ENCODE results near the gene BCL11B.

DNA sequence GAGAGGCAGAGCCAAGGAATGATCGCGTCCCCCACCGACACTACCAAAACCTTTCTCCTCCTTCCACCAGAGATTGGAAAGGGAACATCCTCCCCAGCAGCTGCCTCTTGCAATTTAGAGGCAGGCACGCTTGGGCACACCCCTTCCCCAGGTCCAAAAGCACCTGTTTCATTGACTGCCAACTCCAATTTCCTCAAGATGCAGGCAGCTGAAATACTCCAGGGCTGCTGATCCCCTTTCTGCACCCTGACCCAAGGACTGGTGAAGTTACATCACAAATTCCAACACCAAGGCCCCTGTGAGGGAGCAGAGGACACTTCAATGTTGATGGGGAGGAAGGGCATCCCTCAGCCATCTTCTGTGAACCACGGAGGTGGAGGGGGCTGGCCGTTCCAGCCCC lies 33.8 kb downstream of the BCL11B start:
- TF ChIP-seq SMC3 (conservative IDR thresholded peaks at IDR 0.05; ENCODE audit: insufficient read depth, low read depth, low read length), result no peak
- TF ChIP-seq CCAR2 (IDR thresholded peaks at IDR 0.05; ENCODE audit: low read depth, low read length), result no peak
- no peak for TF ChIP-seq U2AF2 (optimal IDR thresholded peaks at IDR 0.05; ENCODE audit: low read depth, low read length)
- TF ChIP-seq, protein P1, sequence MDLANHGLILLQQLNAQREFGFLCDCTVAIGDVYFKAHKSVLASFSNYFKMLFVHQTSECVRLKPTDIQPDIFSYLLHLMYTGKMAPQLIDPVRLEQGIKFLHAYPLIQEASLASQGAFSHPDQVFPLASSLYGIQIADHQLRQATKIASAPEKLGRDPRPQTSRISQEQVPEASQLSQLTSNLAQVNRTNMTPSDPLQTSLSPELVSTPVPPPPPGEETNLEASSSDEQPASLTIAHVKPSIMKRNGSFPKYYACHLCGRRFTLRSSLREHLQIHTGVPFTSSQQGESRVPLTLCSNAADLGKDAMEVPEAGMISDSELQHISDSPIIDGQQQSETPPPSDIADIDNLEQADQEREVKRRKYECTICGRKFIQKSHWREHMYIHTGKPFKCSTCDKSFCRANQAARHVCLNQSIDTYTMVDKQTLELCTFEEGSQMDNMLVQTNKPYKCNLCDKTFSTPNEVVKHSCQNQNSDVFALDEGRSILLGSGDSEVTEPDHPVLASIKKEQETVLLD (IDR thresholded peaks at IDR 0.05), result no peak
- no peak for TF ChIP-seq HDGF (IDR thresholded peaks at IDR 0.05)
- TF ChIP-seq, protein P2, sequence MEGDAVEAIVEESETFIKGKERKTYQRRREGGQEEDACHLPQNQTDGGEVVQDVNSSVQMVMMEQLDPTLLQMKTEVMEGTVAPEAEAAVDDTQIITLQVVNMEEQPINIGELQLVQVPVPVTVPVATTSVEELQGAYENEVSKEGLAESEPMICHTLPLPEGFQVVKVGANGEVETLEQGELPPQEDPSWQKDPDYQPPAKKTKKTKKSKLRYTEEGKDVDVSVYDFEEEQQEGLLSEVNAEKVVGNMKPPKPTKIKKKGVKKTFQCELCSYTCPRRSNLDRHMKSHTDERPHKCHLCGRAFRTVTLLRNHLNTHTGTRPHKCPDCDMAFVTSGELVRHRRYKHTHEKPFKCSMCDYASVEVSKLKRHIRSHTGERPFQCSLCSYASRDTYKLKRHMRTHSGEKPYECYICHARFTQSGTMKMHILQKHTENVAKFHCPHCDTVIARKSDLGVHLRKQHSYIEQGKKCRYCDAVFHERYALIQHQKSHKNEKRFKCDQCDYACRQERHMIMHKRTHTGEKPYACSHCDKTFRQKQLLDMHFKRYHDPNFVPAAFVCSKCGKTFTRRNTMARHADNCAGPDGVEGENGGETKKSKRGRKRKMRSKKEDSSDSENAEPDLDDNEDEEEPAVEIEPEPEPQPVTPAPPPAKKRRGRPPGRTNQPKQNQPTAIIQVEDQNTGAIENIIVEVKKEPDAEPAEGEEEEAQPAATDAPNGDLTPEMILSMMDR (IDR thresholded peaks at IDR 0.05 in 2 of 3, conservative IDR thresholded peaks at IDR 0.05 in 1 of 3; ENCODE audit: insufficient read depth in 2 of 3, low read depth in 1 of 3, low read length in 3 of 3), result no peak
- TF ChIP-seq, protein P3, sequence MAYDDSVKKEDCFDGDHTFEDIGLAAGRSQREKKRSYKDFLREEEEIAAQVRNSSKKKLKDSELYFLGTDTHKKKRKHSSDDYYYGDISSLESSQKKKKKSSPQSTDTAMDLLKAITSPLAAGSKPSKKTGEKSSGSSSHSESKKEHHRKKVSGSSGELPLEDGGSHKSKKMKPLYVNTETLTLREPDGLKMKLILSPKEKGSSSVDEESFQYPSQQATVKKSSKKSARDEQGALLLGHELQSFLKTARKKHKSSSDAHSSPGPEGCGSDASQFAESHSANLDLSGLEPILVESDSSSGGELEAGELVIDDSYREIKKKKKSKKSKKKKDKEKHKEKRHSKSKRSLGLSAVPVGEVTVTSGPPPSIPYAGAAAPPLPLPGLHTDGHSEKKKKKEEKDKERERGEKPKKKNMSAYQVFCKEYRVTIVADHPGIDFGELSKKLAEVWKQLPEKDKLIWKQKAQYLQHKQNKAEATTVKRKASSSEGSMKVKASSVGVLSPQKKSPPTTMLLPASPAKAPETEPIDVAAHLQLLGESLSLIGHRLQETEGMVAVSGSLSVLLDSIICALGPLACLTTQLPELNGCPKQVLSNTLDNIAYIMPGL (CRISPR knock-in tag; IDR thresholded peaks at IDR 0.05), result no peak
- TF ChIP-seq HDAC2 (IDR thresholded peaks at IDR 0.05), result no peak
- TF ChIP-seq ZNF121 (CRISPR knock-in tag; conservative IDR thresholded peaks at IDR 0.05), result no peak
- TF ChIP-seq, protein P4, sequence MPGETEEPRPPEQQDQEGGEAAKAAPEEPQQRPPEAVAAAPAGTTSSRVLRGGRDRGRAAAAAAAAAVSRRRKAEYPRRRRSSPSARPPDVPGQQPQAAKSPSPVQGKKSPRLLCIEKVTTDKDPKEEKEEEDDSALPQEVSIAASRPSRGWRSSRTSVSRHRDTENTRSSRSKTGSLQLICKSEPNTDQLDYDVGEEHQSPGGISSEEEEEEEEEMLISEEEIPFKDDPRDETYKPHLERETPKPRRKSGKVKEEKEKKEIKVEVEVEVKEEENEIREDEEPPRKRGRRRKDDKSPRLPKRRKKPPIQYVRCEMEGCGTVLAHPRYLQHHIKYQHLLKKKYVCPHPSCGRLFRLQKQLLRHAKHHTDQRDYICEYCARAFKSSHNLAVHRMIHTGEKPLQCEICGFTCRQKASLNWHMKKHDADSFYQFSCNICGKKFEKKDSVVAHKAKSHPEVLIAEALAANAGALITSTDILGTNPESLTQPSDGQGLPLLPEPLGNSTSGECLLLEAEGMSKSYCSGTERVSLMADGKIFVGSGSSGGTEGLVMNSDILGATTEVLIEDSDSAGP (CRISPR knock-in tag; IDR thresholded peaks at IDR 0.05), result no peak
